ENCODE measurements around the gene TSSK2.

GRCh38 chr22:19106886-19107729 lies 24.0 kb upstream of the TSSK2 start:
- TF ChIP-seq CTCF (IDR thresholded peaks at IDR 0.05; ENCODE audit: low read depth, low read length): no peak
- TF ChIP-seq EZH2phosphoT487 (IDR thresholded peaks at IDR 0.05; ENCODE audit: low read depth): no peak
